Body of pancreas (tissue), 4 donors: ENCODE measurements around the gene NUP62. TPM values are rescaled to one million over a fixed set of nuclear protein-coding genes. Genes with fewer than 3 reads are reported as not detected.

Experiments used
- ATAC-seq: fragments of 150-250 bp; one replicate; pipeline ENCODE4 v1.9.1; 2016
- DNase-seq, 4 donors: peaks; one replicate each; pipeline ENCODE4 v3.0.0-alpha.2; 2019
- H3K27ac ChIP-seq, 4 donors: fragments of 200-600 bp; sonication (generic); 1 replicate in 3 of 4; 2 replicates in 1 of 4; pipeline versions ENCODE4 v1.5.1 to v1.6.1; 2016 to 2019; ENCODE audit warnings: mild to moderate bottlenecking in 1 of 4, mixed read lengths in 1 of 4, moderate library complexity in 1 of 4
- H3K27me3 ChIP-seq, 2 donors: fragments of 200-600 bp; sonication (generic); one replicate each; pipeline ENCODE4 v1.6.0; 2016; ENCODE audit warnings: mild to moderate bottlenecking in 1 of 2
- H3K36me3 ChIP-seq, 2 donors: fragments of 200-600 bp; sonication (generic); replicated peaks in 1 of 2; 2 replicates each; pipeline ENCODE4 v1.5.1; 2016; ENCODE audit warnings: low read depth in 2 of 2; ENCODE audit not compliant: insufficient read depth in 1 of 2
- H3K4me1 ChIP-seq: fragments of 200-600 bp; sonication (generic); one replicate; pipeline ENCODE4 v1.6.0; 2016
- H3K4me3 ChIP-seq, 2 donors: fragments of 200-600 bp; sonication (generic); 1 replicate in 1 of 2; 2 replicates in 1 of 2; pipeline ENCODE4 v1.5.1; 2016 to 2019
- H3K9me3 ChIP-seq, 3 donors: fragments of 200-600 bp; sonication (generic); 1 replicate in 2 of 3; 2 replicates in 1 of 3; pipeline ENCODE4 v1.5.1; 2016
- CTCF ChIP-seq, 7 experiments: fragments of 450-650 bp in 4 of 7; fragments of 200-600 bp in 3 of 7; sonication (generic) in 3 of 7; IDR thresholded peaks; one replicate each; pipeline ENCODE4 v1.5.1; 2016 to 2019; ENCODE audit warnings: antibody characterized with exemption in 7 of 7
- POLR2A ChIP-seq, 3 donors: fragments of 450-650 bp; IDR thresholded peaks; one replicate each; pipeline ENCODE4 v1.6.1; 2016; ENCODE audit warnings: antibody characterized with exemption in 3 of 3, mild to moderate bottlenecking in 2 of 3
- WGBS, 2 donors: methylation state at CpG; one replicate each; pipeline ENCODE4 v1.1.5; 2017; 5-methylcytosine and 5-hydroxymethylcytosine counted together
- intact Hi-C: fragments of 100-400 bp; cut with DNase I; formaldehyde crosslinking; loops from one replicate; pipeline ENCODE4 v1.15.1; 2023
- total RNA-seq, 2 donors: library from RNA; depleted of rRNA; stranded (reverse); fragments of >200 nt; gene quantifications; one replicate each; pipeline ENCODE4 v1.1.0, GENCODE V29; 2016

Gene NUP62
- total RNA-seq, 2 donors from 2014 or later = 17.9 to 21.8 TPM

DNA sequence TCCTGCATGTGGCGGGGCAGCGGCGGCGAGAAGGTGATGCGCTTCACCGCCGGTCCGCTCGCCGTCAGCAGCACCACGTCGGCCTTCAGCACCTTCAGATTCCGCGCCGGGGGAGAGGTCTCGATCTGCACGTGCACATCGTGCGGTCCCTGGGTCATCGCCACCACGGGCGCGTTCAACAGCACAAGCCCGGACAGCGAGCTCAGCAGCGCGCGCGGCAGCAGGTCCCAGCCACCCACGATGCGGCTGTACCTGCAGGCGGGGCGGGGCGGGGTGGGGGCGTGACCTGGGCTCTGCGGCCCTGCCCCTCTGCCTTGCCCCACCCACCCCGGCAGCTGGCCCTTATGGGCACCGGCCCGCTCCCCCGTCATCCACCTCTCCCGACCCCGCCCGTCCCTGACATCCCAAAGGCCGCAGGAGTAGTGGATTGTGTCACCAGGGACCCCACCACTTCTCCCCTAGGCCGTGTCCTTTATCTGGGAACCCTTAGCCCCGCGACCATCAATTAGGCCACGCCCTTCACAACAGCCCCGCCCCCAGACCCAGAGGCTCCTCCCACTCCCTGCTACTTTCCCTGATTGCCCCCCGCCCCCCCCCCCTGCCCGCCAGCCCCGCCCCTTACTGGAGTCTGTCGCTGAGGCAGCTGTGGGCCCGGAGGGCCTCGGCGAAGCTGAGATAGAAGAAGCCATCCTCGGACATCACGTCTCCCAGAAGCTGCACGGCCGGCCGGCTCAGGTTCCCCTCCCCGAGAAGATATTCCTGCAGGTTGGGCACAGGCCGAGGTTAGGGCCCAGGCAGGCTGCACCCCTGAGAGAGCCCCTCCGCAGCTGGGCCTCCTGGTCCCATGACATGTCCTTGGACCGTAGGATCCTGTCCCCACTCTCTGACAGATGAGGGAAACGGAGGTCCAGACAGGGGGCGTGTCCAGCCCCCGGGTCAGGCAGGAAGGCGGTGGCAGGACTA is 38.7 kb downstream of the NUP62 start:
- Histone ChIP-seq H3K4me3 (no peak overlapping the region), H3K27me3 (no peaks in the 10 kb centered on the region), H3K36me3 (no peaks in the 10 kb centered on the region), H3K27ac (no peak overlapping the region), H3K4me1 (peaks cover 9% of the 10 kb centered on the region), H3K9me3 (no peaks in the 10 kb centered on the region)
- WGBS, 2 donors = 23 to 42% methylated on average over 4 to 39 of the region's 69 CpGs
- ATAC-seq (peak; percentile 59), DNase-seq (peak in 3 of 4 donors; percentile 45 to 65 (median 45))
- TF ChIP-seq CTCF (IDR thresholded peaks at IDR 0.05) = peak in 4 of 7 experiments; percentile 3 to 15 (median 10)
- TF ChIP-seq POLR2A (IDR thresholded peaks at IDR 0.05) = no peak
- intact Hi-C loops = no loop called here

GRCh38 chr19:49889687-49890348 is 39.5 kb downstream of the NUP62 start:
- no peak overlapping the region for H3K27ac ChIP-seq
- peaks cover 3 to 4% of the 10 kb centered on the region in 2 donors for H3K36me3 ChIP-seq
- no peak overlapping the region for H3K4me3 ChIP-seq
- intact Hi-C loops = no loop called here
- no peaks in the 10 kb centered on the region for H3K27me3 ChIP-seq
- DNase-seq = peak; percentile 63 to 76 (median 70)
- ATAC-seq = peak; percentile 68
- 23 to 84% methylated on average over 17 to 71 of the region's 71 CpGs for WGBS, 2 donors
- no peak for TF ChIP-seq POLR2A (IDR thresholded peaks at IDR 0.05)
- TF ChIP-seq CTCF (IDR thresholded peaks at IDR 0.05) = peak; percentile 40 to 75 (median 65)
- peaks cover 9% of the 10 kb centered on the region for H3K4me1 ChIP-seq
- no peaks in the 10 kb centered on the region for H3K9me3 ChIP-seq

DNA sequence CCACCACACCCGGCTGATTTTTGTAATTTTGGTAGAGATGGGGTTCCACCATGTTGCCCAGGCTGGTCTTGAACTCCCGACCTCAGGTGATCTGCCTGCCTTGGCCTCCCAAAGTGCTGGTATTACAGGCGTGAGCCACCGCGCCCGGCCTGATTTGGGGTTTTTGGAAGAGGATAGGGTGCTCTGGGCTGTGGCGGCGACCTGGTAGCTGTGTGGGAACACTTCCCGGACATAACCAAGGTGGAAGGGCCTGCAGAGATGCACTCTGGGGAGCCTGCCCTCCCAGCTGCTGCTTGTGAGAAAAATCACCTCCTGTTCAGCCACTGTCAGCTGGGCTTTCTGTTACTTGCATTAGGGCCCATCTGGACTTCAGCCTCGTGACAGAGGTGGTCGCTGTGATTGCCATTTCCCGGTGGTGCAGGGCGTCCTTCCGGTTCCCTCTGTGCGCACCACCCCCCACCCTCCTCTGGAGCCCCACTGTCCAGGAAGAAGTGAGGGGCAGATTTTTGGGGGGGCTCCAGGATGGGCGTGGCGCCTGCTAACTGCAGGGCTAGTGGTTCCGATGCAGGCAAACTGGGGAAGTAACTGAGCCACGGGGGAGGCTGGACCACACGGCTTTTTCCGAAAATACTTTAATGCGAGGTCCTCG is 40.1 kb downstream of the NUP62 start:
- Histone ChIP-seq H3K4me3 (no peak overlapping the region), H3K4me1 (peaks cover 9% of the 10 kb centered on the region), H3K27me3 (no peaks in the 10 kb centered on the region), H3K9me3 (no peaks in the 10 kb centered on the region), H3K36me3 (peaks cover 7 to 8% of the 10 kb centered on the region in 2 donors), H3K27ac (no peak overlapping the region)
- DNase-seq (peak in 1 of 4 donors; percentile 10), ATAC-seq (no peak)
- TF ChIP-seq POLR2A (IDR thresholded peaks at IDR 0.05) (no peak), CTCF (IDR thresholded peaks at IDR 0.05) (no peak)
- intact Hi-C loops = no loop called here
- 88 to 92% methylated on average over 7 to 23 of the region's 23 CpGs for WGBS, 2 donors

GRCh38 chr19:49888510-49888824 is 40.8 kb downstream of the NUP62 start:
- intact Hi-C loops = no loop called here
- no peak for ATAC-seq
- Histone ChIP-seq H3K36me3 (peaks cover 11 to 15% of the 10 kb centered on the region in 2 donors), H3K27ac (no peak overlapping the region), H3K4me3 (no peak overlapping the region), H3K9me3 (no peaks in the 10 kb centered on the region), H3K27me3 (no peaks in the 10 kb centered on the region), H3K4me1 (peaks cover 9% of the 10 kb centered on the region)
- TF ChIP-seq POLR2A (IDR thresholded peaks at IDR 0.05) = no peak
- no peak for TF ChIP-seq CTCF (IDR thresholded peaks at IDR 0.05)
- DNase-seq = no peak
- 67 to 80% methylated on average over 13 to 16 of the region's 18 CpGs for WGBS, 2 donors
